Nucleus accumbens (tissue), 56 donors: ENCODE data around the gene ARHGAP23.

ENCODE experiments used
- DNase-seq, 56 donors: peaks; one replicate each; lab custom pipeline; 2025; lab: John Stamatoyannopoulos, UW

The ARHGAP23 gene

DNA sequence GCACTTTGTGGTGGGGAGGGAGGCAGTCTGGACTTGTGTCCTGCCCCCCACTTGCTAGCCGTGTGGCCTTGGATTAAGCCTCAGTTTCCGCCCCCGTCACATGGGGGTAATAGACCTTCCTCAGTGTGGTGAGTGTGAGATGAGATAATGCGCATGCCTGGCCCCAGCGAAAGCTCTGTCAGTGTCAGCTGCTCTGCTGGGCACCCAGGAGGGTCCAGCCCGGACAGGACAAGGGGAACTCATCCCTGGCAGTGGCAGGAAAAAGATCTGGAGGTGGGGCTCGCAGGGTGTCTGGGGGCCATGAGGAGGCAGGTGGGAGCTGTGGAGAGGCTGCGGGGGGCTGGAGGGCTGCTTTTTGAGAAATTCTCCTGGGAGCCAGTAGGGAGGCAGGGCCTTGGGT lies 114.0 kb downstream of the ARHGAP23 start:
- DNase-seq: no peak

DNA sequence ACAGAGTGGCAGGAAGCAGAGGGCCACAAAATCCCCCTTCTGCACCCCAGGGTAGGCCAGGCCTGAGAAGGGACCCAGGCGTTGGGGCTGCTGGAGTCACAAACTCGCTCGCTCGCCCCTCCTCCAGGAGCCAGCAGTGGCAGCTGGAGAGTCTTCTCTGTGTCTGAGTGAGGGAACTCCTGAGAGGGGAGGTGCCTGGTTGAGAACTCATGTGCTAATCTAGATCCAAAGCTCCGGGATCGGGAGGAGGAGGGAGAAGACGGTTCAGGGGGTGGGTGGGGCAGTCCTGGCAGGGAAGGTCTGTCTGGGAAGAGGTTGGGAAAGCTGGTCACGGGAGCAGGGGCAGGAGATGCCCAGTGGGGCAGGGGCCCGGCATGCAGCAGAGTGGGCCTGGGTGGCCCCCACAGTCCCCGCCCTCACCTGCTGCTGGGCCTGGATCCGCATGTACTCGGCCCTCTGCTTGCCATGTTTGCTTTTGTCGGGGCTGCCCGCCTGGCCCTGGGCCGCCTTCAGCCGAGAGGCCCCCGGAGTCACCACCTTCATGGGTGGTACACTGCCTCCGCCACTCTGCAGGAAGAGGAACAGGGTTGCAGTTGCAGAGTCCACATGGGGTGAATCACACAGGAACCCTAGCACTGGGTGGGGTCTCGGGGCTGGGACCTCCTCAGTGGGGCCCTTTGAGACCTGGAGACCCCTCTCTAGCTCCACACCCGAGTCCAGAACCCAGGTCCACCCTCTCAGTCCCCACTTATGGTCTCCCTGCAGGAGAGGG lies 115.3 kb downstream of the ARHGAP23 start:
- no peak for DNase-seq

DNA sequence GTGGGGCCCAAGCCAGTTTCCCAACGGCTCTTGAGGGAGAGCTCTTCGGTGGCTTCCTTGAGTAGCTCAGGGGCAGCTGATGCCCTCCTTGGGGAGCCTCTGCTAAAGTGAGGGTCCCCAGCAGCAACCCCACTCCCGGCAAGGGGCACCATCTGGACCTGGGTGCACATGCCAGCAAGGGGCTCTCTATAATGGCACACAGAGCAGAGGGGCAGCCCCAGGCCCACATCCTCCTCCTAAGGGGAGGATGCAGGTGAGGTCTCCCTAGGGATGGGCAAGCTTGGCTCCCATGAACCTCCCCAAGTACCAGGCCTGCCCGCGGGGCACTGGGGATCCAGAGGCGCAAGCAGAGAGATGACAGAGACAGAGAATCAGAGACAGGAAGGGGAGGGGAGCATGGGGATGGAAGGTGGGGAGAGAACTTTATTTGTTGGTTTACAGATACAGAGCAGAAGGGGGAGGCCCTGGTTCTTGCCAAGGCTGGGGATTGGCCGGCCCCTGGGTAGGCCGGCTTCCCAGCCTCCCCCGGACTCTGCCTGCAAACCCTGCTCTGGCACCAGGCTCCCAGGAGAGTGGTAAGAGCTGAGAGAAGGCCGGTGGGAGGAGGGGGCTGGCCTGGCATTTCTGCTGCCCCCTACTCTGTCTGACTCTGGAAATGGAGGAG lies 116.0 kb downstream of the ARHGAP23 start:
- DNase-seq: no peak

DNA sequence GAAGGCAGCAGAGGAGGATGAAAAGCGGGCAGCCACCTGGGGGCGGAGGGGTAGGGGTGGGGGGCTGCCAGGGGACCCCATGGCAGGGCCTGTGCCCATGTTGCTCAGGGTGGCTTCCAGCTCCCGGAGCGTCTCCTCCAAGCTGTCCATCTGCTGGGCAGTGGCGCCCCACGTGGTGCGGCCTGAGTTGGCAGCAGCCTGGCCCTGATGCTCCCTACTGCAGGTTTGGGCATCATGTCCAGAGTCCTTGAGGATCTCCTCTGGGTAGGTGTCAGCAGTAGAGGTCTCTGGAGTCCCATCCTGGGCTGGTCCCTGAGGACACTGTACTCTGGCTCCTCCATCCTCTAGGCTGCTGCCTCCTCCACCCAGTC lies 116.6 kb downstream of the ARHGAP23 start:
- no peak for DNase-seq

DNA sequence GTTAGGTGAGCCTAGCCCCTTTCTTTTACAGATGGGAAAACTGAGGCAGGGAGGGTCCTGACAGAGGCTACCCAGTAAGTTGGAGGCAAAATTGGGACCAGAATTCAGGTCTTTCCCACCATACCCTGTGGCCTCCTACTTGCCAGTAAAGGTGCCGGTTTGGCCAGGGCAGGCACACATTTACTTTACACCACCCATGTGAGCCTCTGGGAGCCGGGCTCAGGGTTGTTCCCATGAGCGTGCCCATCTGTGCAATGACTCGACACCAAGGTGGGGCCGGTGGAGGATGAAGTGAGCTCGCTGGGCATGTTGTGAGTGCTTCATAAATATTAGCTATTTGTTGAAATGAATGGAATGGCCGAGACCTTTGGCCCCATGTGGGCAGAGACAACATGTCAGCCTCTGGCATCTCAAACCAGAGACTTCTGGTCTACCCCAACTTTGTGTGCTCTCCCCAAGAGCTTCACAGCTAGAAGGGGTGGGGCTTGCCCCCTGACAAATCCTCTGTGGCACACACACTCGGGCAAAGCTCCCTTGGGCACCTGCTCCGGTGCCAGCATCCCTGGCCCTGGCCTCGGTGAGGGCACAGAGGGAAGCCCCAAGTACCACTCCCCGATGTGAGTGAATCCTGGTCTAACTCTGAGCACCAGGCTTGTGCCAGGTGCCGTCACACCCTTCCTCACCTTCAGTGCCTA lies 117.4 kb downstream of the ARHGAP23 start:
- no peak for DNase-seq

DNA sequence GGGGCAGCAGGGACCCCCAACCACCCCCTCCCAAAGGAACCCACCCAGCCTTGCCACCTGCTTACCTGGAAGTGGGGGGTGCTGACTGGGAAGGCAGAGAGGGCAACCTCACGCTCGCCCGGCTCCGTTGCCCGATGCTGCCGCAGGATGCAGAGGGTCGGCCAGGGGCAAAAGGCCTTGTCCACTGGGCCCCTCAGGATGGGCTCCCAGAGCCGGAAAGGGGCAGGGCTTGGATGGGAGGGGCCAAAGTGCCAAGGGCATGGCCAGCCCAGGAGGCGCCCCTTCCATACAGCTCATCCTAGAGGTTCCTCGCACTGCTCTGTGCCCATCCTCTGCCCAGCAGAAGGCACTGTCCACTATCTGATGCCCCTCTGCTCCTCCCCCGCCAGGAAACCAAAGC lies 118.1 kb downstream of the ARHGAP23 start:
- DNase-seq: no peak

DNA sequence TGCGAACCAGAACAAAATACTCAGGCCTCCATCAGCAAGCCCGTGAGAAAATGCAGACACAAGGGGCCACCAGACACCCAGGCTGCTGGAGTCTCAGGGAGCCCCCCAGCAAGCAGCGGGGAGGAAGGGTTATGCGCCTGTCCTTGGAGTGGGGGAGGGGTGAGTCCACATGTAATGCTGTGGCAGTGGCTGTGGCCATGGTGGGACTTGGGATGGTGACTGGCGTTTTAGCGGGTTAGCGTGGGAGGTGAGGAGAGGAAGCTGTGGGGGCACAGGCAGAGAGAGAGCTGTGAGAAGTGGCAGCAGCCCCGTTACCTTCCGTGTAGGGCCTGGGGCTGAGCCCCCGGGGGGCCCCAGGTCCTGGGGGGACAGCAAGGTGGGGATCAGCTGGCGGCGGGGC lies 119.2 kb downstream of the ARHGAP23 start:
- no peak for DNase-seq

DNA sequence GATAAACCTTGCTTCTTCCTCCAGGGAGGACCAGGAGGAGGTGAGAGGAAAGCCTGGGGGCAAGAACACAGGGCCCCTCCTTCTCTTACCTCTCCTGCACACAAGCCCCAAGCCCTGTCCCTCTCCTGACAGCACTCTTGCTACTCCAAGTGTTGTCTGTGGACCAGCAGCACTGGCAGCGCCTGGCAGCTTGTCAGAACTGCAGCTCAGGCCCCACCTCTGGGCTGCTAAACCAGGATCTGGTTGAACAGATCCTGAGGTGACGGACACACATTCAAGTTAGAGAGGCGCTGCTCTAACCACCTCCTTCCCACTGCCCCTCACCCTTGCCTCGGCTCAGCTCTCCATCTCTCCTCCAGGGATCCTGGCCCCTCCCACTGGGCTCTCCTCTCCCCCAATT lies 121.0 kb downstream of the ARHGAP23 start:
- DNase-seq: no peak

DNA sequence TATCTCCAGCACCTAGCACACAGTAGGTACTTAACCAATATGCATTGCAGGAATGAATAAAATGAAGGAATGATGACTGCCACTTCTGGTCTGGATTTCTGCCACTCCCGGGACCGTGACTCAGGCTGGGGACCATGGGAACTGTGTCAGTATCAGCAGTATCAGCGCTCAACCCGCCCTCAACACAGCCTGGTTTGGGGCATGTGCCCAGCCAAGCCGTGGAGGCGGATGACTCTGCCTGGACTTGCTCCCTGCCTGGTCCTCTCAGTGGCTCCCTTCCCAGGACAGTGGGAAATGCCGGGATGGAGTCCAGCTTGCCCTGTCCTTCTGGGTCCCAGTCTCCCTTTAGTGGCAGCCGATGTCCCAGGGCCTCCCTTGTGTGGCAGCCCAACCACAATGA lies 122.4 kb downstream of the ARHGAP23 start:
- peak in 14 of 56 donors; percentile 12 to 71 (median 22) for DNase-seq

DNA sequence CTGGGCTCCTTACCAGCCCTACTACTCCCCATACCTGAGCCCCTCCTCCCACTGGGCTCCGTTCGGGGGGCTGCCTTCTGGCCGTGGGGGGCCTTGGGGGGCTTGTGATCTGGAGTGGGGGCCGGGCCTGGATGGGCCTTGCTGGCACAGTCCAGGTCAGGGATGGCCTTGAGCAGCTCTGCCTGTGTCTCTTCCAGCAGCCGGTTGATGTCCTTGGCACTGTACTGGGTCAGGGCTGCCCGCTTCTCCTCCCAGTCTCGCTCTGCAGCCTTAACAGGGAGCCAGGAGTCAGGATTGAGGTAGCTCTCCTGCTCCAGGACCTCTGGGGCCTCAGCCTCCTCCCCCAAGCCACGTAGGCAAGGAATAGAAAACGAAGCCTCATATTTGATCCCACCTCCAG lies 122.9 kb downstream of the ARHGAP23 start:
- no peak for DNase-seq

DNA sequence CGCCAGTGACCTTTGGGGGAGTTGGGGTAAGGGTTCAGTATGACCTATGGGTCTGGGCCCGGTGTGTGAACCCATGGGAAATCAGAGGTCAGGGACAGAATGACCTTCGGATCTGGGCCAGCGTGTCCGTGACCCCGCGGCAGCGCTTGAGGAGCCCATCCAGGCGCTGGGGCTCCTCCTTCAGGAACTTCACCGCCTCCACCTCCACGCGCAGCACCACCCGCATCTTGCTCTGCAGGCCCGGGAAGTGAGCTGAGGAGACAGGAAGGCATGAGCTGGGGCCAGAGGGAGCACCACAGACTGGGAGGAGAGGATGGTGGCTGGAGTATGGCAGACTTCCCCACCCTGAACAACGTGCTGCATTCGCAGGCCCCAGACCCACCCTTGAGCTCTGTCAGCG lies 124.1 kb downstream of the ARHGAP23 start:
- no peak for DNase-seq

DNA sequence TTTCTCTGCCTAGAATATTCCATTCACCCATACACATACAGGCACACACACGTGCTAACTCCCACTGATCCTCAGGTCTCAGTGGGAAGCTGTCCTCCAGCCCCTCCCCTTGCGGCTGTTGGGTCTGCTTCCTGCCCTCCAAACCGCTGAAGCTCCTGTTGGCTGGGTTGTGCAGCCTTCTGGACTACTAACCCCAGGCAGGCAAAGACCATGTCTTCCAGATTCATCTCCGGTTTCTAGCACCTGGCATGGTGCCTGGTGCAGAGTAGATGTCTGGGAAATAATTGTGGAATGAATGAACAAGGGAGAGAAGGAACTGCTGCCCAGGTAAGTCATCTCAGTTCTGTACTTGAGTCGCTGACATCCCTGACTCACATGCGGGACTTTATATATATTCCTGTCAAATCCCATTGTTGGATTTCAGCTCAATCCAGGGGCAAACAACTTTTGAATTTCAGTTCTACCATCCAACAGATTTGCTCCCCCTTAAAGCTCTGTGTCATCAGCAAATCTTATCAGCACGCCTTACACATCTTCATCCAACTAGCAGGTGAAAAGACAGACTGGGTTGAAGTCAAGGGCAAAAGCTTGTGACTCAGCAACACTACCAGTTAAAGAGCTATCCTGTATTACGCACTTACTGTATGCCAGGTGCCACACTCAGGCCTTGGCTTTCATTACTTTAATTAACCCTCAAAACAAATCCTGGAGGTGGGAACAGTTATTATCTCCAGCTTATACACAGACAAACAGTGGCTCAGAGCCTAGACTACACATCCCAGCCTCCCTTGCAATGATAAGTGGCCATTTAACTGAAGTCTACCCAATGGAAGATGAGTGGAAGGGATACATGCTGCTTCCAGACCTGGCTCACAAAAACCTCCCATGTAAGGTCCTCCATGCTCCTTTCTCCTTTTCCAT lies 126.4 kb downstream of the ARHGAP23 start:
- peak in 4 of 56 donors; percentile 17 to 59 (median 30) for DNase-seq

DNA sequence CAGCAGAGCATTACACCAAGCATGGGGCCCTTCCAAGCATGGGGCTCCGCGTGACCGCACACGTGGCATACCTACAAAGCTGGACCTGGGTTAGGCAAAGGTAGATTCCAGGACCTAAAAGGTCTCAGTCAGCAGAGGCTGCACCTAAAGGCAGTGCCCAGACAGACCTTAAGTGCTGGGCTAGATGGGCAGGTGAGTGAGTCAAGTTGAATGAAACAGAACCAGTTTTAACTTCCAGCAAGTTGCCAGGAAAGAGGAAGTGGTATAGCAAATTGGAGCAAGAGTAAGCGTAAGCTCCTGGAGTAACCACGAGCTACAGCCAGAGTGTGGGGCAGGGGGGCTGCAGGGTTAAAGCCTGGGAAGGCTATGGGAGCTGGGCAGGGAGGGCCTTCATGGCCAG lies 128.0 kb downstream of the ARHGAP23 start:
- DNase-seq: no peak

DNA sequence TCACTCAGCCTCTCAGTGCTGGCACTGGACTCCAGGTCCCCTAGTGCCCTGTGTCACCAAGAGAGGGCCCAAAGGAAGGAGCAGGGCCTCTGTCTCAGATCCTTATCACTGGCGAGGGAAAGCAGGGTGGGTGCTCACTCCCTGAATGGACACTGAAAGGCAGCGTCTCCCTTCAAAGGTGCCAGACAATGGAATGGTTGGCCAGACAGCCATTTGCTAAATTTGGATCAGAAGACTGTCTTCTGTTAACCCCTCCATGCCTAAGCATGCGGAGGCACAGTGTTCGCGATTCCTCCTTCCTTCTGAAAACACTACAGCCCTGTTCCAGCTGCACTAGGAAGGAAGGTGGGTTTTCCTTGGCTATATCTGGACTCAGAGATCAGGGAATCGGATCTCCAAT lies 129.1 kb downstream of the ARHGAP23 start:
- DNase-seq: no peak

DNA sequence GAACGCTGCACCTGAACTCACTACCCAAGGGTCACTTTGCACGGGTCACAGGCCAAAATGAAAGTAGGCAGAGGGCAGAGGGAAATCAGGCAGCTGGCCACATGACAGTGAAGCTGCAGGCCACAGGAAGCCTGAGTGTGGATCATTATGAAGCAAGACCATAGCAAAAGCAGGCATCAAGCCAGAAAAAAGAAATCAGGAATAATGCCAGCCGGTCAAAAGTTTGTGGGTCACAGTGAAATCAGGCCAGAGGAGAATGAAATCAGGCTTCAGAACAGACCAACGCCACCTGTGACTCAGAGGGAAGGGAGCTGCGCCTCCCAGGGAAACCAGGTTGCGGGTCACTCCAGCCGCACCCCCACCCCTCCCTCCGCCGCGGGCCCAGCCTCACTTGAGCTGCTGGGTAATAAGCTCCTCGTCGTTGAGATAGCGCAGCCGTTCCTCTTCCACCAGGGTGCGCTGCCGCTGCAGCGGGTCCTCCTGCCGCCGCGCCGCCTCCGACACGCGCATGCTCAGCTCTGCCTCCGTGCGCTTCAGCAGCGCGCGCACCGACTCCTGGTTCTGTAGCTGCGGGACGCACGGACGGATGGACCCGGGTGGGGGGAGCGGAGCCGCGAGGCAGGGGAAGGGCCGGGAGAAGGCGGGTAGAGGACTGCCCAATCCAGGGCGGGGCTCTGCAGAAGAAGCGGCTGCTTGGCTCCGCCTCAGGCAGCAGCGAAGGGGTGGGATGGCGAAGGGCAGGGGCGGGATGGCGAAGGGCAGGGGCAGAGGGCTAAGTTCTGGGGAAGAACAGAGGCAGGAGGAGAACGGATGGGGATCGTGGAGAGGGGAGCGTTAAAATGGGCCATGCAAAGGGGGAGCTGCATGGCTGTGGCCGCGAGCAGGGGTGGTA lies 129.8 kb downstream of the ARHGAP23 start:
- peak in 55 of 56 donors; percentile 38 to 94 (median 82) for DNase-seq

DNA sequence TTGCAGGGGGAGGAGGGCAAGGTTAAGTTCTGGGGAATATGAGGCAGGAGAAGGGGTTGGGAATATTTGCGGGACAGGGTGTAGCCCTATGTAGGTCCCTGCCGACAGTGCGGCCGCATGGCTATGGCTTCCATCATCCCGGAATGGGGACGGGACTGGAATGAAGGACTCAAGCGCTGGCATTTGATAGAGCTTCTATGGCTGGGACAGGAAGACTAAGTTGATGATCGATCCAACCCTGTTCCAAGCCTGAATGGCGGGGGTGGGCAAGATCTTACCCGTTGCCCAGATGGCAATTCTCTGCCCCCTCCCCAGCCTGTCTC lies 130.4 kb downstream of the ARHGAP23 start:
- DNase-seq: peak in 5 of 56 donors; percentile 25 to 62 (median 37)

DNA sequence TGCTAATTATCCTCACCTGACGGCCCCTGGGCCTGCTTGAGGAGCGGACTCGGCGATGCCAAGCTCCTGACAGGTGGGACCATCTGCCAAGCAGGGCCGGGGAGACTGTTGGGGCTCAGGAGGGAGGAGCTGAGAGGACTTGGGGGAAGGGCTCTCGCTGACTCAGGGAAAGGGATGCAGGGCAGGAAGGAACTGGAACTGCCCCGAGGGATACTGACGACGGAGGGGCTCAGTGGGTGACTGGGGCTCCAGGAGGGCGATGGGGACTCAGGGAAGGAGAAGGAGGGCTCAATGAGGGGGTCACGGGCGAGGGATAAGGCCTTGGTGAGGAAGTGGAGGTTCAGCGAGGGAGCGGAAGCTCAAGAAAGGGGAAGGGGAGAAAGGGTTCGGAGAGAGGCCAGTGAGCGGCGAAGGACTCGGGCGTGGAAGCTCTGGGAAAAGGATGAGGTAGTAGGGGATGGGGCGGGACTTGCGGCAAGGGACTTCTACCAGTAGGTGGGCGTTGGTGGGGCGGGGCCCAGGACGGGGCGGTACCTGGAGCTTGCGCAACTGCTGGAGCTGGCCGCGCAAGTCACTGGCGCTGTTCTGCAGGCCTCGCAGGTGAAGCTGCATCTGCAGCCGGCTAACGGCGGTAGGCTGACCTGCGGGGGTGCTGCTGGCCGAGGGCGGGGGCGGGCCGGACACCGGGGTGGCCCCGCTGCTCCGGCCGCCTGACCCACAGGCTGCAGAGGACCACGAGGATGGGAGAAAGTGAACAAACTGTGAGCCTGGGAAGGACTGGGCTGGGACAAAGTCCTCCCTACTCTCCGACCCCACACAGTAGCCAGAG lies 131.0 kb downstream of the ARHGAP23 start:
- DNase-seq: peak in 8 of 56 donors; percentile 19 to 39 (median 26)

DNA sequence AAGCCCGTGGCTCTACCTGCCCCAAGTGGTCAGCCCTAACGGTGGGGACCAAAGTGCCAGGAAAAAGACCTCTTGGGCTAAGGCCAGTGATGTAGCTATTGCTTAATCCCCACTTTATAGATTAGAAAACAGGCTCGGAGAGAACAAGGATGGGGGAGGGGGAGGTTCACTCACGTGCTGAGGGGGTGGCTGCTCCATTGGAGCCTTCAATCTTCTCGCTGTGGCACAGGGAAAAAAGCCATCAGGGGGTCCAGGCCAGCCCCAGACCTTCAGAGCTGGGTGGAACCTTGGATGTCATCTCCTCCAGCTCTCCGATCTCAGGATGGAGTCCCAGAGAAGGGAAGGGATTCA lies 131.6 kb downstream of the ARHGAP23 start:
- DNase-seq: peak in 1 of 56 donors; percentile 31
